GM12801 (cell line): ENCODE data around the gene MGME1.

Experiments used
- CTCF ChIP-seq: IDR thresholded peaks from one replicate; pipeline ENCODE4 v1.5.1; 2011; ENCODE audit warnings: control low read depth; ENCODE audit not compliant: insufficient read length; ENCODE audit errors: extremely low read depth

MGME1 gene

GRCh38 chr20:18032977-18033892 is 64.4 kb downstream of the MGME1 start:
- no peak for TF ChIP-seq CTCF

- TF ChIP-seq CTCF = no peak
Measured at GRCh38 chr20:18034039-18034438, 65.2 kb downstream of the MGME1 start.

GRCh38 chr20:18039063-18039462 is 70.2 kb downstream of the MGME1 start:
- TF ChIP-seq CTCF = no peak
